ENCODE results near the gene SIRT4. TPM values are rescaled to one million over a fixed set of nuclear protein-coding genes. Genes with fewer than 3 reads are reported as not detected.

Gene SIRT4
- total RNA-seq, 1 experiment from 2014 or later: 2.8 TPM

GRCh38 chr12:120292661-120293531, 9.2 kb upstream of the SIRT4 start, which contains the start of gene RNU4-1 (continued):
- TF ChIP-seq MYBL2 (CRISPR knock-in tag; IDR thresholded peaks at IDR 0.05) (peak; percentile 26; the same call in 1 of the 2 replicates), ZNF671 (CRISPR knock-in tag; IDR thresholded peaks at IDR 0.05) (peak; percentile 95), CREB1 (CRISPR knock-in tag; IDR thresholded peaks at IDR 0.05) (peak; percentile 44; the same call in 1 of the 2 replicates), SOX15 (CRISPR knock-in tag; IDR thresholded peaks at IDR 0.05) (peak; percentile 75; the same call in 1 of the 2 replicates), GABPB1 (CRISPR knock-in tag; IDR thresholded peaks at IDR 0.05) (peak; percentile 77), TEAD4 (CRISPR knock-in tag; IDR thresholded peaks at IDR 0.05) (no peak), ATF3 (CRISPR knock-in tag; conservative IDR thresholded peaks at IDR 0.05) (peak; percentile 28; the same call in 1 of the 2 replicates), RELA (CRISPR knock-in tag; IDR thresholded peaks at IDR 0.05; ENCODE audit: borderline replicate concordance) (no peak), ATF1 (CRISPR knock-in tag; IDR thresholded peaks at IDR 0.05) (peak; percentile 50; the same call in 1 of the 2 replicates), HMGA2 (CRISPR knock-in tag; IDR thresholded peaks at IDR 0.05) (no peak), GTF2I (CRISPR knock-in tag; conservative IDR thresholded peaks at IDR 0.05) (no peak), SMAD3 (CRISPR knock-in tag; IDR thresholded peaks at IDR 0.05; ENCODE audit: borderline replicate concordance) (peak; percentile 72; the same call in 1 of the 2 replicates), FOXP1 (CRISPR knock-in tag; IDR thresholded peaks at IDR 0.05; ENCODE audit: borderline replicate concordance) (no peak; the same call in 1 of the 2 replicates), TP53 (CRISPR knock-in tag; IDR thresholded peaks at IDR 0.05) (peak; percentile 67; the same call in 1 of the 2 replicates), SP1 (CRISPR knock-in tag; conservative IDR thresholded peaks at IDR 0.05) (peak; percentile 50; the same call in 1 of the 2 replicates), MAX (CRISPR knock-in tag; IDR thresholded peaks at IDR 0.05) (0 out of 2 replicates have a peak, but pooled peaks have one; percentile 18), PREB (CRISPR knock-in tag; IDR thresholded peaks at IDR 0.05; ENCODE audit: borderline replicate concordance) (peak; percentile 91; the same call in 1 of the 2 replicates), ZNF121 (CRISPR knock-in tag; IDR thresholded peaks at IDR 0.05) (no peak), E2F5 (CRISPR knock-in tag; IDR thresholded peaks at IDR 0.05) (no peak), ZNF396 (CRISPR knock-in tag; IDR thresholded peaks at IDR 0.05; ENCODE audit: borderline replicate concordance) (no peak)

- DNase-seq (ENCODE audit: low spot score) (peak; percentile 47), ATAC-seq (peak; percentile 22)
- Mint-ChIP-seq H3K4me1 (peaks cover 11% of the 10 kb centered on the region), H3K27ac (peak overlapping the region; percentile 41; the same call in 1 of the 2 replicates), H3K27me3 (ENCODE audit: low read depth) (no peaks in the 10 kb centered on the region), H3K36me3 (no peaks in the 10 kb centered on the region), H3K9me3 (0 out of 2 replicates have a peak, but pooled peaks cover 4% of the 10 kb centered on the region), H3K4me3 (no peak overlapping the region)
- TF ChIP-seq ZNF281 (CRISPR knock-in tag; IDR thresholded peaks at IDR 0.05) (no peak), CTCF (IDR thresholded peaks at IDR 0.05) (peak; percentile 39; the same call in 1 of the 2 replicates)
- POLR2A ChIA-PET: interaction anchor here (0.7 to 1.0 kb wide), 2 partner anchors 21 to 23 kb away, joined by 4 to 6 read pairs; partner anchors contain the start of gene RNU4-1
- CTCF ChIA-PET: interaction anchor here (0.6 to 6.6 kb wide), 27 partner anchors 11 to 325 kb away, joined by 3 to 125 read pairs (median 4); partner anchors contain the start of genes BICDL1, COX6A1, PLA2G1B and PXN
These were observed 12.1 kb downstream of the SIRT4 start for GRCh38 chr12:120314220-120314619.
